Measurements from ENCODE around the gene CCDC197. TPM values are rescaled to one million over a fixed set of nuclear protein-coding genes. Genes with fewer than 3 reads are reported as not detected.

CCDC197 gene
- total RNA-seq, 1 donor from 2014 or later = 0.13 TPM

GRCh38 chr14:94001501-94002396 lies 4.6 kb downstream of the CCDC197 start:
- Mint-ChIP-seq H3K4me1 (ENCODE audit: low read depth) (peaks cover 39% of the 10 kb centered on the region), H3K4me3 (peak overlapping the region; percentile 1), H3K36me3 (ENCODE audit: low read depth) (no peaks in the 10 kb centered on the region), H3K27ac (peak overlapping the region; percentile 36), H3K27me3 (ENCODE audit: insufficient read depth) (peaks cover 2% of the 10 kb centered on the region), H3K9me3 (no peaks in the 10 kb centered on the region)
- peak; percentile 56 for DNase-seq (ENCODE audit: low spot score)
- intact Hi-C loops (cut with micrococcal nuclease) = loop anchor here (1.0 kb wide), 4 partner anchors 23 to 135 kb away; no protein-coding TSS in a partner anchor

GRCh38 chr14:94003397-94003796 lies 6.3 kb downstream of the CCDC197 start:
- Mint-ChIP-seq H3K27me3 (ENCODE audit: insufficient read depth) (no peaks in the 10 kb centered on the region), H3K9me3 (no peaks in the 10 kb centered on the region), H3K4me3 (no peak overlapping the region), H3K36me3 (ENCODE audit: low read depth) (no peaks in the 10 kb centered on the region), H3K27ac (no peak overlapping the region), H3K4me1 (ENCODE audit: low read depth) (peaks cover 41% of the 10 kb centered on the region)
- DNase-seq (ENCODE audit: low spot score) = no peak
- intact Hi-C loops (cut with micrococcal nuclease) = no loop called here

GRCh38 chr14:94004015-94004414 lies 6.9 kb downstream of the CCDC197 start:
- H3K4me3 Mint-ChIP-seq = no peak overlapping the region
- no peaks in the 10 kb centered on the region for H3K27me3 Mint-ChIP-seq (ENCODE audit: insufficient read depth)
- no peaks in the 10 kb centered on the region for H3K36me3 Mint-ChIP-seq (ENCODE audit: low read depth)
- no peak overlapping the region for H3K27ac Mint-ChIP-seq
- H3K4me1 Mint-ChIP-seq (ENCODE audit: low read depth) = peaks cover 44% of the 10 kb centered on the region
- DNase-seq (ENCODE audit: low spot score) = no peak
- intact Hi-C loops (cut with micrococcal nuclease) = loop anchor here (2.0 kb wide), 1 partner anchor 23 kb away; the partner anchor contains the start of gene OTUB2
- no peaks in the 10 kb centered on the region for H3K9me3 Mint-ChIP-seq

GRCh38 chr14:94005324-94006073 lies 8.4 kb downstream of the CCDC197 start:
- Mint-ChIP-seq H3K36me3 (ENCODE audit: low read depth) (peaks cover 1% of the 10 kb centered on the region), H3K27me3 (ENCODE audit: insufficient read depth) (no peaks in the 10 kb centered on the region), H3K4me3 (no peak overlapping the region), H3K9me3 (no peaks in the 10 kb centered on the region), H3K27ac (no peak overlapping the region), H3K4me1 (ENCODE audit: low read depth) (peaks cover 45% of the 10 kb centered on the region)
- no peak for DNase-seq (ENCODE audit: low spot score)
- intact Hi-C loops (cut with micrococcal nuclease) = loop anchor here (2.0 kb wide), 1 partner anchor 21 kb away; the partner anchor contains the start of gene OTUB2

- Mint-ChIP-seq H3K4me3 (no peak overlapping the region), H3K36me3 (ENCODE audit: low read depth) (peaks cover 1% of the 10 kb centered on the region), H3K9me3 (no peaks in the 10 kb centered on the region), H3K27ac (no peak overlapping the region), H3K4me1 (ENCODE audit: low read depth) (peaks cover 58% of the 10 kb centered on the region), H3K27me3 (ENCODE audit: insufficient read depth) (peaks cover under 1% of the 10 kb centered on the region)
- intact Hi-C loops (cut with micrococcal nuclease) = no loop called here
- DNase-seq (ENCODE audit: low spot score) = no peak
Observed at GRCh38 chr14:94008234-94008633, 11.1 kb downstream of the CCDC197 start.

GRCh38 chr14:94009767-94010166 lies 12.7 kb downstream of the CCDC197 start:
- peaks cover 10% of the 10 kb centered on the region for H3K27me3 Mint-ChIP-seq (ENCODE audit: insufficient read depth)
- intact Hi-C loops (cut with micrococcal nuclease) = no loop called here
- peak overlapping the region; percentile 57 for H3K4me3 Mint-ChIP-seq
- H3K36me3 Mint-ChIP-seq (ENCODE audit: low read depth) = peaks cover 1% of the 10 kb centered on the region
- peaks cover 58% of the 10 kb centered on the region for H3K4me1 Mint-ChIP-seq (ENCODE audit: low read depth)
- no peak for DNase-seq (ENCODE audit: low spot score)
- peak overlapping the region; percentile 77 for H3K27ac Mint-ChIP-seq
- no peaks in the 10 kb centered on the region for H3K9me3 Mint-ChIP-seq

GRCh38 chr14:94010625-94011024 lies 13.5 kb downstream of the CCDC197 start:
- intact Hi-C loops (cut with micrococcal nuclease) = no loop called here
- H3K27me3 Mint-ChIP-seq (ENCODE audit: insufficient read depth) = peaks cover 15% of the 10 kb centered on the region
- H3K4me3 Mint-ChIP-seq = peak overlapping the region; percentile 12
- no peaks in the 10 kb centered on the region for H3K9me3 Mint-ChIP-seq
- peaks cover 53% of the 10 kb centered on the region for H3K4me1 Mint-ChIP-seq (ENCODE audit: low read depth)
- H3K36me3 Mint-ChIP-seq (ENCODE audit: low read depth) = peaks cover 1% of the 10 kb centered on the region
- no peak for DNase-seq (ENCODE audit: low spot score)
- H3K27ac Mint-ChIP-seq = no peak overlapping the region

- Mint-ChIP-seq H3K9me3 (no peaks in the 10 kb centered on the region), H3K36me3 (ENCODE audit: low read depth) (peaks cover 1% of the 10 kb centered on the region), H3K27me3 (ENCODE audit: insufficient read depth) (peaks cover 15% of the 10 kb centered on the region), H3K4me1 (ENCODE audit: low read depth) (peaks cover 53% of the 10 kb centered on the region), H3K27ac (peak overlapping the region; percentile 18), H3K4me3 (peak overlapping the region; percentile 37)
- peak; percentile 21 for DNase-seq (ENCODE audit: low spot score)
- intact Hi-C loops (cut with micrococcal nuclease) = loop anchor here (1.0 kb wide), 1 partner anchor 10 kb away; no protein-coding TSS in a partner anchor
Observed at GRCh38 chr14:94011795-94012194, 14.7 kb downstream of the CCDC197 start.

GRCh38 chr14:94014382-94014781 lies 17.3 kb downstream of the CCDC197 start:
- H3K4me3 Mint-ChIP-seq = no peak overlapping the region
- peaks cover 21% of the 10 kb centered on the region for H3K27me3 Mint-ChIP-seq (ENCODE audit: insufficient read depth)
- intact Hi-C loops (cut with micrococcal nuclease) = no loop called here
- H3K27ac Mint-ChIP-seq = no peak overlapping the region
- no peak for DNase-seq (ENCODE audit: low spot score)
- H3K4me1 Mint-ChIP-seq (ENCODE audit: low read depth) = peaks cover 35% of the 10 kb centered on the region
- H3K36me3 Mint-ChIP-seq (ENCODE audit: low read depth) = peaks cover 1% of the 10 kb centered on the region
- H3K9me3 Mint-ChIP-seq = no peaks in the 10 kb centered on the region

GRCh38 chr14:94015223-94015622 lies 18.1 kb downstream of the CCDC197 start:
- Mint-ChIP-seq H3K36me3 (ENCODE audit: low read depth) (no peaks in the 10 kb centered on the region), H3K4me3 (no peak overlapping the region)

GRCh38 chr14:94016446-94016976 lies 19.4 kb downstream of the CCDC197 start:
- DNase-seq (ENCODE audit: low spot score) = no peak
- H3K4me1 Mint-ChIP-seq (ENCODE audit: low read depth) = peaks cover 27% of the 10 kb centered on the region
- intact Hi-C loops (cut with micrococcal nuclease) = no loop called here
- H3K36me3 Mint-ChIP-seq (ENCODE audit: low read depth) = peaks cover 2% of the 10 kb centered on the region
- H3K4me3 Mint-ChIP-seq = no peak overlapping the region
- H3K9me3 Mint-ChIP-seq = no peaks in the 10 kb centered on the region
- peaks cover 22% of the 10 kb centered on the region for H3K27me3 Mint-ChIP-seq (ENCODE audit: insufficient read depth)
- no peak overlapping the region for H3K27ac Mint-ChIP-seq

More at GRCh38 chr14:94015223-94015622, 18.1 kb downstream of the CCDC197 start:
- DNase-seq (ENCODE audit: low spot score) = no peak
- Mint-ChIP-seq H3K4me1 (ENCODE audit: low read depth) (peaks cover 27% of the 10 kb centered on the region), H3K9me3 (no peaks in the 10 kb centered on the region), H3K27me3 (ENCODE audit: insufficient read depth) (peaks cover 22% of the 10 kb centered on the region), H3K27ac (no peak overlapping the region)
- intact Hi-C loops (cut with micrococcal nuclease) = no loop called here

- peaks cover 31% of the 10 kb centered on the region for H3K4me1 Mint-ChIP-seq (ENCODE audit: low read depth)
- no peak overlapping the region for H3K4me3 Mint-ChIP-seq
- no peak for DNase-seq (ENCODE audit: low spot score)
- H3K27me3 Mint-ChIP-seq (ENCODE audit: insufficient read depth) = peaks cover 21% of the 10 kb centered on the region
- H3K36me3 Mint-ChIP-seq (ENCODE audit: low read depth) = peaks cover 2% of the 10 kb centered on the region
- no peaks in the 10 kb centered on the region for H3K9me3 Mint-ChIP-seq
- intact Hi-C loops (cut with micrococcal nuclease) = no loop called here
- H3K27ac Mint-ChIP-seq = no peak overlapping the region
Observed at GRCh38 chr14:94018308-94018707, 21.2 kb downstream of the CCDC197 start.

All from activated T-helper 1 cell treated with anti-CD3 and anti-CD28 coated beads, Interleukin-12 subunit alpha, Interleukin-12 subunit beta, Interleukin-2, Interleukin-4 antibody, amounts not matched to agents 30 ng/mL and 10 ng/mL and 1 ng/mL, durations not matched to agents 14 hours and 24 hours and 36 hours (primary cell).